NCI-H1436 treated with DMSO at 0.1 percent for 48 hours (cell line): Measurements from ENCODE around the gene DPYD.

ENCODE experiments used
- DNase-seq: peaks from one replicate; lab custom pipeline; 2025; lab: John Stamatoyannopoulos, UW

Gene DPYD

GRCh38 chr1:97143236-97143882 is 777.5 kb downstream of the DPYD start:
- no peak for DNase-seq

GRCh38 chr1:97140611-97141010 is 780.2 kb downstream of the DPYD start:
- no peak for DNase-seq

GRCh38 chr1:97139512-97139911 is 781.3 kb downstream of the DPYD start:
- no peak for DNase-seq

GRCh38 chr1:97138515-97139032 is 782.3 kb downstream of the DPYD start:
- no peak for DNase-seq

GRCh38 chr1:97137862-97138514 is 782.8 kb downstream of the DPYD start:
- DNase-seq, result peak; percentile 41

GRCh38 chr1:97136996-97137395 is 783.8 kb downstream of the DPYD start:
- DNase-seq, result no peak

GRCh38 chr1:97135972-97136371 is 784.9 kb downstream of the DPYD start:
- no peak for DNase-seq

- no peak for DNase-seq
Observed at GRCh38 chr1:97128426-97128825, 792.4 kb downstream of the DPYD start.

- no peak for DNase-seq
Observed at GRCh38 chr1:97123717-97124431, 797.0 kb downstream of the DPYD start.

- no peak for DNase-seq
Observed at GRCh38 chr1:97120806-97121205, 800.0 kb downstream of the DPYD start.

GRCh38 chr1:97119260-97120158 is 801.3 kb downstream of the DPYD start:
- DNase-seq, result no peak

- no peak for DNase-seq
Observed at GRCh38 chr1:97114842-97115241, 806.0 kb downstream of the DPYD start.

GRCh38 chr1:97112442-97112841 is 808.4 kb downstream of the DPYD start:
- no peak for DNase-seq

GRCh38 chr1:97108179-97108578 is 812.7 kb downstream of the DPYD start:
- DNase-seq, result no peak

GRCh38 chr1:97105531-97105930 is 815.3 kb downstream of the DPYD start:
- DNase-seq, result no peak

GRCh38 chr1:97101509-97101908 is 819.3 kb downstream of the DPYD start:
- no peak for DNase-seq

- DNase-seq, result no peak
Observed at GRCh38 chr1:97097404-97097925, 823.4 kb downstream of the DPYD start.

- no peak for DNase-seq
Observed at GRCh38 chr1:97095764-97096163, 825.1 kb downstream of the DPYD start.

- DNase-seq, result no peak
Observed at GRCh38 chr1:97094247-97094972, 826.4 kb downstream of the DPYD start.

GRCh38 chr1:97093741-97094140 is 827.1 kb downstream of the DPYD start:
- no peak for DNase-seq

GRCh38 chr1:97092824-97093223 is 828.0 kb downstream of the DPYD start:
- no peak for DNase-seq
